Mesenchymal stem cell (in vitro differentiated cells and primary cell): ENCODE results near the gene PJA2.

Source experiments
- DNase-seq: peaks from one replicate; pipeline ENCODE4 v3.0.0-alpha.2; 2013
- H2AFZ ChIP-seq: one replicate; pipeline ENCODE4 v1.6.1; 2013; ENCODE audit warnings: low read depth, mild to moderate bottlenecking, control low read depth, inconsistent platforms, low read length, moderate library complexity
- H2AK5ac ChIP-seq: 2 replicates; pipeline ENCODE4 v1.6.1; 2013; ENCODE audit warnings: low read length, moderate library complexity, mild to moderate bottlenecking, inconsistent platforms; ENCODE audit not compliant: severe bottlenecking
- H2BK120ac ChIP-seq: one replicate; pipeline ENCODE4 v1.6.1; 2013; ENCODE audit warnings: low read depth, mild to moderate bottlenecking, inconsistent platforms, low read length, moderate library complexity
- H2BK12ac ChIP-seq, 2 experiments: one replicate each; pipeline ENCODE4 v1.6.1; 2013; ENCODE audit warnings: inconsistent platforms in 2 of 2, low read length in 2 of 2, mild to moderate bottlenecking in 2 of 2, moderate library complexity in 2 of 2, control low read depth in 1 of 2
- H2BK15ac ChIP-seq: one replicate; pipeline ENCODE4 v1.6.1; 2013; ENCODE audit warnings: mild to moderate bottlenecking, low read depth, inconsistent platforms; ENCODE audit not compliant: poor library complexity, severe bottlenecking
- H2BK5ac ChIP-seq: 2 replicates; pipeline ENCODE4 v1.6.1; 2013; ENCODE audit warnings: low read depth, mild to moderate bottlenecking, low read length, control low read depth, inconsistent platforms; ENCODE audit not compliant: poor library complexity, severe bottlenecking
- H3K14ac ChIP-seq, 2 experiments: one replicate each; pipeline ENCODE4 v1.6.1; 2013; ENCODE audit warnings: inconsistent platforms in 2 of 2, low read length in 2 of 2, control low read depth in 1 of 2, mild to moderate bottlenecking in 1 of 2, moderate library complexity in 1 of 2
- H3K18ac ChIP-seq, 2 experiments: one replicate each; pipeline ENCODE4 v1.6.1; 2013; ENCODE audit warnings: inconsistent platforms in 2 of 2, low read length in 2 of 2, control low read depth in 1 of 2, low read depth in 1 of 2, mild to moderate bottlenecking in 1 of 2
- H3K23ac ChIP-seq, 2 experiments: one replicate each; pipeline ENCODE4 v1.6.1; 2013; ENCODE audit warnings: inconsistent platforms in 2 of 2, low read length in 2 of 2, mild to moderate bottlenecking in 2 of 2, moderate library complexity in 2 of 2, control low read depth in 1 of 2
- H3K27ac ChIP-seq: 2 replicates; pipeline ENCODE4 v1.5.1; 2013; ENCODE audit warnings: mild to moderate bottlenecking, moderate library complexity, low read length, control low read depth, inconsistent platforms; ENCODE audit not compliant: poor library complexity, severe bottlenecking
- H3K27me3 ChIP-seq, 2 experiments: 2 replicates each; pipeline versions ENCODE4 v1.6.1 to v1.7.0; 2013; ENCODE audit warnings: low read length in 2 of 2, mild to moderate bottlenecking in 2 of 2, moderate library complexity in 2 of 2, control low read depth in 1 of 2, inconsistent platforms in 1 of 2; ENCODE audit not compliant: control insufficient read depth in 1 of 2, insufficient read depth in 1 of 2
- H3K36me3 ChIP-seq, 2 experiments: 2 replicates each; pipeline versions ENCODE4 v1.6.1 to v1.7.0; 2013; ENCODE audit warnings: low read length in 2 of 2, control low read depth in 1 of 2, inconsistent platforms in 1 of 2, low read depth in 1 of 2, mild to moderate bottlenecking in 1 of 2; ENCODE audit not compliant: insufficient read depth in 2 of 2, control insufficient read depth in 1 of 2
- H3K4ac ChIP-seq, 2 experiments: one replicate each; pipeline ENCODE4 v1.6.1; 2013; ENCODE audit warnings: inconsistent platforms in 2 of 2, low read length in 2 of 2, mild to moderate bottlenecking in 2 of 2, moderate library complexity in 2 of 2, control low read depth in 1 of 2, low read depth in 1 of 2
- H3K4me1 ChIP-seq: 2 replicates; pipeline ENCODE4 v1.6.1; 2013; ENCODE audit warnings: low read depth, low read length, control low read depth; ENCODE audit not compliant: control insufficient read depth, insufficient read depth
- H3K4me2 ChIP-seq: 2 replicates; pipeline ENCODE4 v1.6.1; 2013; ENCODE audit warnings: low read length, mild to moderate bottlenecking, inconsistent platforms; ENCODE audit not compliant: poor library complexity, severe bottlenecking
- H3K4me3 ChIP-seq, 2 experiments: 2 replicates each; pipeline versions ENCODE4 v1.5.1 to v1.7.0; 2013; ENCODE audit warnings: low read length in 2 of 2, mild to moderate bottlenecking in 2 of 2, control low read depth in 1 of 2, low read depth in 1 of 2; ENCODE audit not compliant: insufficient read depth in 1 of 2
- H3K79me1 ChIP-seq: replicated peaks from 2 replicates; pipeline ENCODE4 v1.6.1; 2013; ENCODE audit warnings: mild to moderate bottlenecking, control low read depth, low read length, inconsistent platforms; ENCODE audit not compliant: poor library complexity, severe bottlenecking
- H3K9ac ChIP-seq: 2 replicates; pipeline ENCODE4 v1.7.0; 2013; ENCODE audit warnings: mild to moderate bottlenecking, low read length, moderate library complexity
- H3K9me3 ChIP-seq: 2 replicates; pipeline ENCODE4 v1.7.0; 2013; ENCODE audit warnings: mild to moderate bottlenecking, low read length; ENCODE audit not compliant: control insufficient read depth
- H4K8ac ChIP-seq: one replicate; pipeline ENCODE4 v1.6.1; 2013; ENCODE audit warnings: inconsistent platforms, mild to moderate bottlenecking, low read length, moderate library complexity
- H4K91ac ChIP-seq: one replicate; pipeline ENCODE4 v1.6.1; 2013; ENCODE audit warnings: mild to moderate bottlenecking, low read length, inconsistent platforms
- WGBS: methylation state at CpG from one replicate; pipeline ENCODE4 v1.1.7; 2013; ENCODE audit warnings: mixed read lengths; 5-methylcytosine and 5-hydroxymethylcytosine counted together

PJA2 gene

GRCh38 chr5:109390188-109390587, 19.6 kb downstream of the PJA2 start:
- H3K9me3 ChIP-seq, result no peaks in the 10 kb centered on the region
- H2BK120ac ChIP-seq, result no peak overlapping the region

GRCh38 chr5:109388407-109388806, 21.4 kb downstream of the PJA2 start:
- no peak overlapping the region for H3K23ac ChIP-seq
- no peak overlapping the region for H2BK15ac ChIP-seq
- H4K91ac ChIP-seq, result no peak overlapping the region
- WGBS, result no CpG with 5 or more reads among the region's 2 CpGs
- peaks cover 3% of the 10 kb centered on the region for H3K4me1 ChIP-seq
- H3K27me3 ChIP-seq, result no peaks in the 10 kb centered on the region
- H3K9ac ChIP-seq, result no peak overlapping the region
- H2AFZ ChIP-seq, result no peak overlapping the region
- H4K8ac ChIP-seq, result no peak overlapping the region
- H2BK120ac ChIP-seq, result no peak overlapping the region
- peak overlapping the region in 1 of 2 experiments; percentile 14 for H2BK12ac ChIP-seq
- H3K4me3 ChIP-seq, result no peak overlapping the region
- no peak overlapping the region for H3K4ac ChIP-seq
- H2AK5ac ChIP-seq, result no peak overlapping the region
- H3K27ac ChIP-seq, result no peak overlapping the region
- H3K14ac ChIP-seq, result no peak overlapping the region
- no peaks in the 10 kb centered on the region for H3K9me3 ChIP-seq
- DNase-seq, result peak; percentile 48
- H3K4me2 ChIP-seq, result no peak overlapping the region
- peaks cover 0 to 11% of the 10 kb centered on the region in 2 experiments for H3K36me3 ChIP-seq
- peak overlapping the region in 1 of 2 experiments; percentile 59 for H3K18ac ChIP-seq
- H3K79me1 ChIP-seq, result peaks cover 3% of the 10 kb centered on the region
- H2BK5ac ChIP-seq, result no peak overlapping the region

More at GRCh38 chr5:109390188-109390587, 19.6 kb downstream of the PJA2 start:
- H3K9ac ChIP-seq, result no peak overlapping the region
- H3K23ac ChIP-seq, result no peak overlapping the region
- no peak overlapping the region for H2BK5ac ChIP-seq
- H3K36me3 ChIP-seq, result peaks cover 0 to 9% of the 10 kb centered on the region in 2 experiments
- H3K14ac ChIP-seq, result no peak overlapping the region
- H3K27me3 ChIP-seq, result no peaks in the 10 kb centered on the region
- peaks cover 3% of the 10 kb centered on the region for H3K79me1 ChIP-seq
- H3K4me2 ChIP-seq, result no peak overlapping the region
- no peak overlapping the region for H3K4me3 ChIP-seq
- no peak overlapping the region for H3K4ac ChIP-seq
- H4K91ac ChIP-seq, result no peak overlapping the region
- H2AK5ac ChIP-seq, result no peak overlapping the region
- H2AFZ ChIP-seq, result no peak overlapping the region
- H4K8ac ChIP-seq, result no peak overlapping the region
- no peak overlapping the region for H2BK12ac ChIP-seq
- H2BK15ac ChIP-seq, result no peak overlapping the region
- DNase-seq, result no peak
- H3K18ac ChIP-seq, result no peak overlapping the region
- peaks cover 5% of the 10 kb centered on the region for H3K4me1 ChIP-seq
- H3K27ac ChIP-seq, result no peak overlapping the region

GRCh38 chr5:109387408-109387974, 22.3 kb downstream of the PJA2 start:
- H3K9ac ChIP-seq, result no peak overlapping the region
- no peak overlapping the region for H3K4ac ChIP-seq
- H3K27me3 ChIP-seq, result no peaks in the 10 kb centered on the region
- no peak overlapping the region for H4K91ac ChIP-seq
- no peak overlapping the region for H2AK5ac ChIP-seq
- peaks cover 3% of the 10 kb centered on the region for H3K79me1 ChIP-seq
- no peak overlapping the region for H2BK12ac ChIP-seq
- H3K27ac ChIP-seq, result no peak overlapping the region
- no peak overlapping the region for H2AFZ ChIP-seq
- no peak for DNase-seq
- H3K9me3 ChIP-seq, result no peaks in the 10 kb centered on the region
- no peak overlapping the region for H2BK15ac ChIP-seq
- no peak overlapping the region for H3K4me2 ChIP-seq
- no peak overlapping the region for H3K23ac ChIP-seq
- H3K14ac ChIP-seq, result no peak overlapping the region
- no peak overlapping the region for H3K18ac ChIP-seq
- H2BK5ac ChIP-seq, result no peak overlapping the region
- WGBS, result 94% methylated on average over 3 of the region's 4 CpGs
- peaks cover 2% of the 10 kb centered on the region for H3K4me1 ChIP-seq
- H3K36me3 ChIP-seq, result peaks cover 2 to 20% of the 10 kb centered on the region in 2 experiments
- H4K8ac ChIP-seq, result no peak overlapping the region
- no peak overlapping the region for H2BK120ac ChIP-seq
- no peak overlapping the region for H3K4me3 ChIP-seq

- 100% methylated on average over 2 of the region's 2 CpGs for WGBS
- H3K14ac ChIP-seq, result no peak overlapping the region
- no peak overlapping the region for H3K27ac ChIP-seq
- DNase-seq, result no peak
- H2BK120ac ChIP-seq, result no peak overlapping the region
- H2BK15ac ChIP-seq, result no peak overlapping the region
- H3K18ac ChIP-seq, result no peak overlapping the region
- no peak overlapping the region for H4K8ac ChIP-seq
- no peak overlapping the region for H3K4me2 ChIP-seq
- H2AFZ ChIP-seq, result no peak overlapping the region
- H2AK5ac ChIP-seq, result no peak overlapping the region
- no peaks in the 10 kb centered on the region for H3K27me3 ChIP-seq
- no peak overlapping the region for H4K91ac ChIP-seq
- peaks cover 11% of the 10 kb centered on the region for H3K79me1 ChIP-seq
- no peak overlapping the region for H3K4ac ChIP-seq
- no peaks in the 10 kb centered on the region for H3K4me1 ChIP-seq
- H2BK5ac ChIP-seq, result no peak overlapping the region
- peaks cover 10 to 83% of the 10 kb centered on the region in 2 experiments for H3K36me3 ChIP-seq
- H2BK12ac ChIP-seq, result no peak overlapping the region
- H3K23ac ChIP-seq, result no peak overlapping the region
- H3K4me3 ChIP-seq, result no peak overlapping the region
- H3K9ac ChIP-seq, result no peak overlapping the region
- H3K9me3 ChIP-seq, result no peaks in the 10 kb centered on the region
Observed at GRCh38 chr5:109378095-109378494, 31.7 kb downstream of the PJA2 start.
